Ishikawa (cell line): ENCODE measurements around the gene KLF16.

ENCODE experiments used
- CEBPB ChIP-seq: IDR thresholded peaks from 2 replicates; pipeline ENCODE4 v1.6.1; 2012
- CREB1 ChIP-seq: IDR thresholded peaks from 2 replicates; pipeline ENCODE4 v1.6.1; 2012; ENCODE audit warnings: low read depth
- RAD21 ChIP-seq: IDR thresholded peaks from 2 replicates; pipeline ENCODE4 v1.6.1; 2012; ENCODE audit warnings: low read depth
- YY1 ChIP-seq: IDR thresholded peaks from 2 replicates; pipeline ENCODE4 v1.6.1; 2012; ENCODE audit warnings: low read depth
- TF ChIP-seq, protein P1 (sequence below): IDR thresholded peaks from 2 replicates; pipeline ENCODE4 v1.6.1; 2012; ENCODE audit warnings: low read depth, mild to moderate bottlenecking

DNA sequence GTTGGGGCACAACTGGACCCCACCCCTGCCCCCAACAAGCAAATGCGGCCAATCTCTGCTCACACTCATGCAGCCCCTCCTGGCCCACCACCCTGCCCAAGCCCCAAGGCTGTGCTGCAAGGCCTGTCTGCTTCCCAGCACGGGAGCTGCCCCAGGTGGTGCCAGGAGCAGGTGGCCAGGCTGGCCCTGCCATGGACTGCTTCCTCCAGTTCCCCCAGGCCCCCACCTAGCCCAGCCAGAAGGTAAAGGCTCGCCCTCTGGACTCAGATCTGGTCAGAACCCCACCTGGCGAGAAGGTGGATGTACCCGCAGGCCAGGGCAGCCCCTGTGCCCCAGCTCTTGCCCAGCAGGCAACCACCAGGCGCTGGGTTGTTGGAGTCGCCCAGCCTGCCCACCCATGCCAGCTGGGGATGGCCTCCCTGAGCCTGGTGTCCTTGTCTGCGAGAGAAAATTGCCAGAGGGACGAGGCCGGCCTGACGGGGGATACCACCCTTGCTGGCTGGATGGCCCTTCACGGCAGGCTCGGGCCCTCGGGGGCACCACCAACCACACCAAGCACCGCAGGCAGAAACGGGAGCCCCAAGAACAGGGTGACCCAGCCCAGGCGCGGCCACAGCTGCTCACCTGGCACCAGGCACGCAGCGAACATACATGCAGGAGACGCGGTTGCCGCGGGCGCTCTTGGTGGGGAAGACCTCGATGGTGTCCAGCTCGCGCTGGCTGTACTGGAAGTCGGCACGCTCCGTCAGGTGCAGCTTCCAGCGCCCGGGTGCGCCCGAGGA lies 17.4 kb upstream of the KLF16 start:
- TF ChIP-seq CEBPB (no peak), YY1 (no peak), RAD21 (no peak), CREB1 (no peak)
- TF ChIP-seq, protein P1, sequence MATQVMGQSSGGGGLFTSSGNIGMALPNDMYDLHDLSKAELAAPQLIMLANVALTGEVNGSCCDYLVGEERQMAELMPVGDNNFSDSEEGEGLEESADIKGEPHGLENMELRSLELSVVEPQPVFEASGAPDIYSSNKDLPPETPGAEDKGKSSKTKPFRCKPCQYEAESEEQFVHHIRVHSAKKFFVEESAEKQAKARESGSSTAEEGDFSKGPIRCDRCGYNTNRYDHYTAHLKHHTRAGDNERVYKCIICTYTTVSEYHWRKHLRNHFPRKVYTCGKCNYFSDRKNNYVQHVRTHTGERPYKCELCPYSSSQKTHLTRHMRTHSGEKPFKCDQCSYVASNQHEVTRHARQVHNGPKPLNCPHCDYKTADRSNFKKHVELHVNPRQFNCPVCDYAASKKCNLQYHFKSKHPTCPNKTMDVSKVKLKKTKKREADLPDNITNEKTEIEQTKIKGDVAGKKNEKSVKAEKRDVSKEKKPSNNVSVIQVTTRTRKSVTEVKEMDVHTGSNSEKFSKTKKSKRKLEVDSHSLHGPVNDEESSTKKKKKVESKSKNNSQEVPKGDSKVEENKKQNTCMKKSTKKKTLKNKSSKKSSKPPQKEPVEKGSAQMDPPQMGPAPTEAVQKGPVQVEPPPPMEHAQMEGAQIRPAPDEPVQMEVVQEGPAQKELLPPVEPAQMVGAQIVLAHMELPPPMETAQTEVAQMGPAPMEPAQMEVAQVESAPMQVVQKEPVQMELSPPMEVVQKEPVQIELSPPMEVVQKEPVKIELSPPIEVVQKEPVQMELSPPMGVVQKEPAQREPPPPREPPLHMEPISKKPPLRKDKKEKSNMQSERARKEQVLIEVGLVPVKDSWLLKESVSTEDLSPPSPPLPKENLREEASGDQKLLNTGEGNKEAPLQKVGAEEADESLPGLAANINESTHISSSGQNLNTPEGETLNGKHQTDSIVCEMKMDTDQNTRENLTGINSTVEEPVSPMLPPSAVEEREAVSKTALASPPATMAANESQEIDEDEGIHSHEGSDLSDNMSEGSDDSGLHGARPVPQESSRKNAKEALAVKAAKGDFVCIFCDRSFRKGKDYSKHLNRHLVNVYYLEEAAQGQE = no peak
